Progenitor cell of endocrine pancreas (in vitro differentiated cells): ENCODE measurements around the gene CLCF1. TPM values are rescaled to one million over a fixed set of nuclear protein-coding genes. Genes with fewer than 3 reads are reported as not detected.

Experiments
- DNase-seq: peaks from one replicate; pipeline ENCODE4 v3.0.0; 2021; ENCODE audit warnings: low spot score; ENCODE audit not compliant: unreplicated experiment
- H3K27ac Mint-ChIP-seq: 2 replicates; pipeline ENCODE4 v1.8.0; 2021; ENCODE audit warnings: mild to moderate bottlenecking, moderate library complexity, mixed read lengths
- H3K27me3 Mint-ChIP-seq: 2 replicates; pipeline ENCODE4 v1.8.0; 2021; ENCODE audit warnings: mixed read lengths
- H3K36me3 Mint-ChIP-seq: 2 replicates; pipeline ENCODE4 v1.8.0; 2022; ENCODE audit warnings: mixed read lengths; ENCODE audit not compliant: insufficient read depth
- H3K4me1 Mint-ChIP-seq: 2 replicates; pipeline ENCODE4 v1.8.0; 2021; ENCODE audit warnings: low read depth, mixed read lengths
- H3K4me3 Mint-ChIP-seq: 2 replicates; pipeline ENCODE4 v1.8.0; 2021; ENCODE audit warnings: low read depth, mild to moderate bottlenecking, moderate library complexity, mixed read lengths
- H3K9me3 Mint-ChIP-seq: 2 replicates; pipeline ENCODE4 v1.8.0; 2021; ENCODE audit warnings: low read depth, mixed read lengths
- long read RNA-seq: library from polyadenylated mRNA; unstranded; transcript quantifications from one replicate; pipeline ENCODE4 v2.0.0, GENCODE V29; 2020
- total RNA-seq: library from RNA; stranded (reverse); gene quantifications from 2 replicates; pipeline ENCODE4 v1.2.1, GENCODE V29; 2021
- TF ChIP-seq, protein P1 (sequence below): fragments of 200-600 bp; sonication (generic); IDR thresholded peaks from one replicate; pipeline ENCODE4 v1.5.0; 2021; ENCODE audit warnings: antibody characterized with exemption, mild to moderate bottlenecking; ENCODE audit not compliant: unreplicated experiment

Gene CLCF1
- total RNA-seq, result 5.4 and 6.9 TPM in 2 replicates
- long read RNA-seq, partial matches to known transcripts, result 0 of 4 reads
- long read RNA-seq, other reads (novel, unspliced or antisense), result 0 of 4 reads

DNA sequence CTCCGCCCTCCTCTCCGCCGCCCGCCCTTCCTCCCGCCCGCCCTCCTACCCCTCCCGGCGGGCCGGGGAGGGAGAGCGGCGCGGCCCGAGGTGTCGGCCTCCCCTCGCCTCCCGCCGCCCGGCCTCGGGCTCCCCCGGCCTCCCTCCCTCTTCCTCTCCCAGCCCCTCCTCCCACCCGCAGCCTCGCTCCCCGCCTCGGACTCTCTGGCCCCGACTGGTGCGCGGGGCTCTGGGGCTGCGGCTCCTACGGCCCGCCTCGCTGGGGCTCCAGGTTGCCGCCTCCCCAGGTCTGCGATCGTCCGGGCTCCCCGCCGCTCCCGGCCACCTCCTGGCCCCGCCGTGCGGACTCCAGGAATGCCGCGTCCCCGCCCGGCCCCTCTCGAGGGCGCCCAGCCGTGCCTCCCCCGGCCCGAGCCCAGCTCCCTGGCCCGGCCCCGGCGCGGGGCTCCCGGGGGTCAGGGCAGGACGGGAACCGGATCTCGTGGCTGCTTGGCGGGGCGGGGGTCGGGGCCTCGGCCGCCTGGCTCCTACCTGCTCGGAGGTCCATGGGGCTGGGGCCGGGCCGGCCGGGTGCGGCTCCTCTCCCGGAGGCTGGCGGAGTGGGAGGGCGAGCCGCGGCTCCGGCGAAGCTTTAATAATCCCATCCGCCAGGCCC, at the start of gene CLCF1:
TSS of gene CLCF1 (minus strand) at position 606 of the 655 bp plus-strand sequence. CDS start at position 547, 59 bp downstream.
- Mint-ChIP-seq H3K4me1 (peaks cover 32% of the 10 kb centered on the region), H3K4me3 (peak within 1 kb of the TSS; percentile 92), H3K27ac (peak within 1 kb of the TSS; percentile 98), H3K9me3 (no peaks in the 10 kb centered on the region), H3K36me3 (no peaks in the 10 kb centered on the region), H3K27me3 (peaks cover 14% of the 10 kb centered on the region)
- DNase-seq, result peak; percentile 53
- TF ChIP-seq, protein P1, sequence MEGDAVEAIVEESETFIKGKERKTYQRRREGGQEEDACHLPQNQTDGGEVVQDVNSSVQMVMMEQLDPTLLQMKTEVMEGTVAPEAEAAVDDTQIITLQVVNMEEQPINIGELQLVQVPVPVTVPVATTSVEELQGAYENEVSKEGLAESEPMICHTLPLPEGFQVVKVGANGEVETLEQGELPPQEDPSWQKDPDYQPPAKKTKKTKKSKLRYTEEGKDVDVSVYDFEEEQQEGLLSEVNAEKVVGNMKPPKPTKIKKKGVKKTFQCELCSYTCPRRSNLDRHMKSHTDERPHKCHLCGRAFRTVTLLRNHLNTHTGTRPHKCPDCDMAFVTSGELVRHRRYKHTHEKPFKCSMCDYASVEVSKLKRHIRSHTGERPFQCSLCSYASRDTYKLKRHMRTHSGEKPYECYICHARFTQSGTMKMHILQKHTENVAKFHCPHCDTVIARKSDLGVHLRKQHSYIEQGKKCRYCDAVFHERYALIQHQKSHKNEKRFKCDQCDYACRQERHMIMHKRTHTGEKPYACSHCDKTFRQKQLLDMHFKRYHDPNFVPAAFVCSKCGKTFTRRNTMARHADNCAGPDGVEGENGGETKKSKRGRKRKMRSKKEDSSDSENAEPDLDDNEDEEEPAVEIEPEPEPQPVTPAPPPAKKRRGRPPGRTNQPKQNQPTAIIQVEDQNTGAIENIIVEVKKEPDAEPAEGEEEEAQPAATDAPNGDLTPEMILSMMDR, result no peak

DNA sequence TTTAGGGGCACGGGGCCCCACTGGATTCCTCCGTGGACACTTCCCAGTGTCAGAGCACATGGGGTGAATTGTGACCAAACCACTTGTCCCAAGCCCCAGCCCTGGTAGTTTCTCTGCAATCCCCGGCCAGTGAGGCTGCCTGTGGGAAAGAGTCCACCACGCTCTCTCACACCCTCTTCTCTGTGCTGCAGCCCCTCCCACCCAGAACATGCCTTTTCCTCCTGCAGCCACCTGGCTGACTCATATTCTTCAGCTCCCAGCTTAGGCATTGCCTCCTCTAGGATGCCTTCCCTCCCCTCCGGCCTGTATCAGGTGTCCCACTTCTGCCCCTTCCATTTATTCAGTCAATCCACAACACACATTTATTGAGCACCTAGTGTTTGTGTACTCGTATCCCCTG, 49.5 kb upstream of the CLCF1 start:
- Mint-ChIP-seq H3K36me3 (no peaks in the 10 kb centered on the region), H3K4me1 (peaks cover 4% of the 10 kb centered on the region), H3K27me3 (peaks cover 4% of the 10 kb centered on the region), H3K4me3 (peak overlapping the region; percentile 3), H3K27ac (peak overlapping the region; percentile 82), H3K9me3 (no peaks in the 10 kb centered on the region)
- DNase-seq, result no peak
- TF ChIP-seq, protein P1, result no peak

DNA sequence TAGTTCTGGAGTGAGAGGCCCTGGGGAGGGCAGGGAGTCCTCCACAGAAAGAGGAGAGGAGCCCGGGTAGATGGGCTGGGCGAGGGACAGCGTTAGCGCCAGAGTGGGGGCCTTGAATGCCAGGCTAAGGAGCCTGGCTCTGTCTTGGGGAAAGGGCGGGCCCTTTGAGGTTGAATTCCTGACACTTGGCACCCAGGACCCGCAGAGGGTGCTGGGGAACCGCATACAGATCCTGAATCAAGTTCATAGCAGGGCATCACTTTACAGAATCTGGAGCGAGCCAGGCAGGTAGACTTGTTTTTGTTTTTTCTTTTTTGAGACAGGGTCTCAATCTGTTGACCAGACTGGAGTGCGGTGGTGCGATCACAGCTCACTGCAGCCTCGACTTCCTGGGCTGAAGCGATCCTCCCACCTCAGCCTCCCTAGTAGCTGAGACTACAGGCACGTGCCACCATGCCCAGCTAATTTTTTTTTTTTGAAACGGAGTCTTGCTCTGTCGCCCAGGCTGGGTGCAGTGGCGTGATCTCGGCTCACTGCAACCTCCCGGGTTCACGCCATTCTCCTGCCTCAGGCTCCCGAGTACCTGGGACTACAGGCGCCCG, 48.1 kb upstream of the CLCF1 start:
- peaks cover 8% of the 10 kb centered on the region for H3K27me3 Mint-ChIP-seq
- peak overlapping the region; percentile 89 for H3K27ac Mint-ChIP-seq
- peaks cover 1% of the 10 kb centered on the region for H3K4me1 Mint-ChIP-seq
- peak overlapping the region; percentile 54 for H3K4me3 Mint-ChIP-seq
- no peaks in the 10 kb centered on the region for H3K9me3 Mint-ChIP-seq
- DNase-seq, result no peak
- no peaks in the 10 kb centered on the region for H3K36me3 Mint-ChIP-seq
- TF ChIP-seq, protein P1, result no peak

DNA sequence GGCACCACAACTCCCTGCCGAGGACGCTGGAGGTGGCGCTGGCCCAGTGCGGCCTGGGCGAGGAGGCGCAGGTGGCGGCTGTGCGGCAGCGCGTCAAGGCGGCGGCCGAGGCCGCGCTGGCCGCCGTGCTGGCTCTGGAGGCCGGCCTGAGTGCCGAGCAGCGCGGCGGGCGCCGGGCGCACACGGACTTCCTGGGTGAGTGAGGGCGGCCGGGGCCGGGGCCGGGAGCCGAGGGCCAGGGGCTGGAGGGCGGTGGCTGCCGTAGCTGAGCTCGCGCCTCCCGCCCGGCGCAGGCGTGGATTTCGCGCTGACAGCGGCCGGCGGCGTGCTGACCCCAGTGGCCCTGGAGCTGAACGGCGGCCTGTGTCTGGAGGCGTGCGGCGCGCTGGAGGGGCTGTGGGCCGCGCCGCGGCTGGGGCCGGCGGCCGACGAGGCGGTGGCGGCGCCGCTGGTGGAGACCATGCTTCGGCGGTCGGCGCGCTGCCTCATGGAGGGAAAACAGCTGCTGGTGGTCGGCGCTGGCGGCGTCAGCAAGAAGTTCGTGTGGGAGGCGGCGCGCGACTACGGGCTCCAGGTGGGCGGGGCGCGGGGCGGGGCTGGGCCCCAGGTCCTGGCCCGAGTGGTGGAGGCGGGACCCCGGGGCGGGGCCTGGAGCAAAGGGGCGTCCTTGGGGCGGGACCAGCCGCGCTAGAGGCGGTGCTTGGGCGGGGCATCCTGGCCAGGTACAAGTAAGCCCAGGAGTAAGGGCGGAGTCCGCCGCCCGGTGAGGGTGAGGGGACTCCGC, 47.4 kb upstream of the CLCF1 start:
- TF ChIP-seq, protein P1, result no peak
- Mint-ChIP-seq H3K4me1 (peaks cover 3% of the 10 kb centered on the region), H3K9me3 (no peaks in the 10 kb centered on the region), H3K4me3 (peak overlapping the region; percentile 57), H3K27me3 (peaks cover 15% of the 10 kb centered on the region), H3K36me3 (no peaks in the 10 kb centered on the region), H3K27ac (peak overlapping the region; percentile 89)
- peak; percentile 98 for DNase-seq

DNA sequence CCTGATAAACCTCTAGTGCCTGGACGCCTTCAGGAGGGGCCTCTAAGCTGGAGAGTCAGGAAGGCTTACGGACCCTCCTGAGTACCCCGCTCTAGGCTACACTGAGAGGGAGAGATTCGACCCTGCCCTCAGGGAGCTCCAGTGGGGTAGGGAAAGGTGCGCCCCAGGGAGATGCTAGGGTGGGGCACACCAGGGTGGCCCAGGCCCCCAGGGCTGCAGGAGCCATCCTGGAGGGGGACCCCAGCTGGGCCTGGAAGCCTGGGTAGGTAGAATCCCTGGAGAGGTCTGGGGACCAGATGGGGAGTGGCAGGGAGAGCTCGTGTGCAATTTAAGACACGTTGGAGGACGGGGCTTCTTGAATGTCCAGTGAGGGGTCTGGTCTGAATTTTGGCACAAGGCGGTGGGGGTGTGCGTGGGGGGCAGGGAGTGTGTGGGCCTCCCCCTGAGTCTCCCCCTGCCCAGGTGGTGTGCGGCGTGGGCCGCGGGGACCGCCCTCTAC, 46.8 kb upstream of the CLCF1 start:
- TF ChIP-seq, protein P1, result no peak

More for the DNA sequence above, 46.8 kb upstream of the CLCF1 start:
- Mint-ChIP-seq H3K9me3 (no peaks in the 10 kb centered on the region), H3K4me1 (peaks cover 3% of the 10 kb centered on the region), H3K36me3 (no peaks in the 10 kb centered on the region), H3K27me3 (peaks cover 15% of the 10 kb centered on the region), H3K4me3 (peak overlapping the region; percentile 57), H3K27ac (no peak overlapping the region)
- DNase-seq, result no peak
